ENCODE measurements around the gene TH. TPM values are rescaled to one million over a fixed set of nuclear protein-coding genes. Genes with fewer than 3 reads are reported as not detected.

TH gene
- total RNA-seq (2022; extraction: Qiagen RNA extraction): 0.06 to 0.10 TPM (median 0.08 TPM) in 4 of 5 replicates, not detected in the other

DNA sequence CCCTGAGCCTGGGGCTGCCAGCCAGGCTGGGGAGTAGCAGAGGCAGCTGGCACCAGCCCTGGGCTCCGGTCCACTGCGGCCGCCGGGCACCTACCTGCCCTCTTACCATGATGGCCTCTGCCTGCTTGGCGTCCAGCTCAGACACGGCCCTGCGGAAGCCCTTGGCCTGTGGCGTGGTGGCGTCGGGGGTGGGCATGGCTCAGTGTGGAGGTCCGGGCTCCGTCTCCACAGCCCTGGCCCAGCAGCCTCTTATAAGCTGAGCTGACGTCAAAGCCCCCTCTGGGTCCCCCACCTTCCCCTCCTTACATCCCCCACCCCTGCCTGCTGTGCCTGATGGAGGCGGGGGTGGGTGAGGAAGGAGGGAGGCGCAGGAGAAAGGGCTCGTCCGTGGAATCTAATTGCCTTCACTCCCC is at the start of gene TH:
TH (minus strand) TSS at position 225 of the 413 bp plus-strand sequence; CDS start at position 196, 29 bp downstream.

DNA sequence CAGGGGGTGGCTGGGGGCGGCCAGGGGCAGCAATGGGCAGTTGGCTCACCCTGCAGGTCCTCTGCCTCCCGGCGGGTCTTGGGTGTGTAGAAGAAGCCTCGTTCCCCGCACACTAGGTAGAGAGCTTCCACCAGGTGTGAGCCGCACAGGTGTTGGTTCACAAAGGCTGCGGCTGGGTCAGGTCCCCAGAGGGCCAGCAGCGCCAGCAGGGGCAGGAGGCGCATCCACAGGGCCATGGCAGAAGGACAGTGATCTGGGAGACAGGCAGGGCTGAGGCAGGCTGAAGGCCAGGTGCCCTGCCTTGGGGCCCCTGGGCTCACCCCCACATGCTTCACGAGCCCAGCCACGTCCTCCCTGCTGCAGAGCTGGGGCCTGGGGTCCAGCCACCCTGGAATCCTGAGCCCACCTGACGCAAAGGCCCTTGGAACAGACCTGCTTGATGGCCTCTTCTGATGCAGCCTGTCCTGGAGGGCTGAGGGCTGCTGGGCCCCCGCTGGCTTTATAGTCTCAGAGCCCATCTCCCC is 10.8 kb downstream of the TH start, which contains the start of gene INS:
INS (minus strand) TSS at position 474 of the 524 bp plus-strand sequence; CDS start at position 236, 238 bp downstream.

GRCh38 chr11:2139123-2139521 is 32.5 kb downstream of the TH start, which contains the start of gene IGF2:
TSS of gene IGF2 (minus strand) at chr11:2139389. CDS start at chr11:2135523, 3,866 bp downstream.

Other genes starting within 250 kb of the TH start
- gene MRPL23, start 224.5 kb downstream of the TH start, total RNA-seq (2022; extraction: Qiagen RNA extraction): 138 to 166 TPM (median 157 TPM) in 5 replicates
- gene H19, start 174.0 kb downstream of the TH start, total RNA-seq (2022; extraction: Qiagen RNA extraction): 11.0 to 21.2 TPM (median 17.5 TPM) in 5 replicates
- 1.7 to 2.9 TPM (median 2.4 TPM) in 5 replicates for gene IGF2, start 32.4 kb downstream of the TH start, total RNA-seq (2022; extraction: Qiagen RNA extraction)
- not detected in 5 replicates for gene INS, start 10.6 kb downstream of the TH start, total RNA-seq (2022; extraction: Qiagen RNA extraction)
- 0.06 to 0.08 TPM in 2 of 5 replicates, not detected in the others for gene ASCL2, start 98.8 kb upstream of the TH start, total RNA-seq (2022; extraction: Qiagen RNA extraction)
- gene C11orf21, start 130.1 kb upstream of the TH start, total RNA-seq (2022; extraction: Qiagen RNA extraction): not detected in 5 replicates
- gene TSPAN32, start 130.2 kb upstream of the TH start, total RNA-seq (2022; extraction: Qiagen RNA extraction): not detected in 5 replicates
- 305 to 439 TPM (median 424 TPM) in 5 replicates for gene CD81, start 205.5 kb upstream of the TH start, total RNA-seq (2022; extraction: Qiagen RNA extraction)
- 44.9 to 80.9 TPM (median 69.5 TPM) in 5 replicates for gene TSSC4, start 228.9 kb upstream of the TH start, total RNA-seq (2022; extraction: Qiagen RNA extraction)

Data from A549 treated with AZD2906 at 1 μM for 4 hours (cell line).